H1 (cell line): ENCODE results near the gene ZNF469. TPM values are rescaled to one million over a fixed set of nuclear protein-coding genes. Genes with fewer than 3 reads are reported as not detected.

Experiments used
- CTCF ChIA-PET: fragments of 300-600 bp; sonication (Branson Sonifier 250); formaldehyde crosslinking; loops from one replicate; lab custom pipeline; 2021; ENCODE audit not compliant: partially characterized antibody; lab: Charles Lee
- POLR2A ChIA-PET: fragments of 300-600 bp; sonication (Branson Sonifier 250); formaldehyde crosslinking; loops from one replicate; lab custom pipeline; 2021; ENCODE audit warnings: inconsistent platforms; ENCODE audit not compliant: partially characterized antibody; lab: Charles Lee
- DNase-seq, 2 experiments: peaks; one replicate each; pipeline versions ENCODE4 v3.0.0 to v3.0.0-alpha.2; 2010 to 2022; ENCODE audit warnings: low spot score in 2 of 2, low read depth in 1 of 2, mixed read lengths in 1 of 2
- FAIRE-seq: peaks from 2 replicates; lab custom pipeline; 2011; peaks lifted over from hg19 to GRCh38; lab: Jason Lieb, UNC
- H2AFZ ChIP-seq: 2 replicates; pipeline ENCODE4 v1.8.1; 2012; ENCODE audit warnings: low read length, inconsistent platforms
- H2AK5ac ChIP-seq: 2 replicates; pipeline ENCODE4 v1.6.1; 2013; ENCODE audit warnings: low read depth, low read length
- H2BK120ac ChIP-seq: replicated peaks from 2 replicates; pipeline ENCODE3; 2013; ENCODE audit warnings: low read depth, low read length, inconsistent platforms
- H2BK12ac ChIP-seq: 2 replicates; pipeline ENCODE4 v1.6.1; 2013; ENCODE audit warnings: low read depth, low read length
- H2BK15ac ChIP-seq: 2 replicates; pipeline ENCODE4 v1.6.1; 2013; ENCODE audit warnings: low read length
- H2BK20ac ChIP-seq: 2 replicates; pipeline ENCODE4 v1.6.1; 2013; ENCODE audit warnings: low read length
- H2BK5ac ChIP-seq: 2 replicates; pipeline ENCODE4 v1.6.1; 2013; ENCODE audit warnings: low read depth, low read length
- H3K14ac ChIP-seq: 2 replicates; pipeline ENCODE4 v1.6.1; 2013; ENCODE audit warnings: inconsistent platforms; ENCODE audit not compliant: insufficient read length
- H3K18ac ChIP-seq: 2 replicates; pipeline ENCODE4 v1.6.1; 2013; ENCODE audit warnings: low read length; ENCODE audit errors: extremely low read depth
- H3K23ac ChIP-seq: 2 replicates; pipeline ENCODE4 v1.6.1; 2013; ENCODE audit warnings: inconsistent platforms; ENCODE audit not compliant: insufficient read length
- H3K23me2 ChIP-seq: 2 replicates; pipeline ENCODE4 v1.6.1; 2013; ENCODE audit warnings: low read depth, low read length
- H3K27ac ChIP-seq: 2 replicates; pipeline ENCODE4 v1.6.1; 2011; ENCODE audit warnings: low read depth, low read length, inconsistent platforms
- H3K27me3 ChIP-seq, 4 experiments: replicated peaks in 1 of 4; 1 replicate in 1 of 4; 2 replicates in 3 of 4; pipeline versions ENCODE4 v1.6.1 to v1.8.1; 2011 to 2013; ENCODE audit warnings: low read length in 3 of 4, mild to moderate bottlenecking in 3 of 4, inconsistent platforms in 2 of 4, mixed read lengths in 2 of 4, moderate library complexity in 1 of 4; ENCODE audit not compliant: control insufficient read depth in 3 of 4, insufficient read depth in 3 of 4; ENCODE audit errors: extremely low read depth in 1 of 4
- H3K36me3 ChIP-seq, 4 experiments: 2 replicates each; pipeline versions ENCODE4 v1.6.1 to v1.8.1; 2011 to 2013; ENCODE audit warnings: mild to moderate bottlenecking in 4 of 4, low read length in 3 of 4, moderate library complexity in 2 of 4, control low read depth in 1 of 4, inconsistent platforms in 1 of 4; ENCODE audit not compliant: insufficient read depth in 4 of 4, control insufficient read depth in 2 of 4
- H3K4ac ChIP-seq: replicated peaks from 2 replicates; pipeline ENCODE3; 2013; ENCODE audit warnings: low read length, low read depth, mixed read lengths, inconsistent platforms; ENCODE audit not compliant: insufficient read length
- H3K4me1 ChIP-seq, 4 experiments: replicated peaks in 1 of 4; 1 replicate in 1 of 4; 2 replicates in 3 of 4; pipeline versions ENCODE4 v1.6.1 to v1.8.1; 2011 to 2013; ENCODE audit warnings: low read length in 3 of 4, inconsistent platforms in 2 of 4, mixed read lengths in 1 of 4; ENCODE audit not compliant: insufficient read depth in 4 of 4, control insufficient read depth in 3 of 4
- H3K4me2 ChIP-seq, 2 experiments: 2 replicates each; pipeline versions ENCODE4 v1.6.1 to v1.8.1; 2011 to 2013; ENCODE audit warnings: low read depth in 2 of 2, low read length in 2 of 2, control low read depth in 1 of 2, inconsistent platforms in 1 of 2, mild to moderate bottlenecking in 1 of 2; ENCODE audit not compliant: insufficient read depth in 1 of 2
- H3K4me3 ChIP-seq, 4 experiments: fragments of 200-600, 300-600 bp in 1 of 4; sonication (generic), shearing (Covaris generic), sonication (Bioruptor Twin) in 1 of 4; 2 replicates each; pipeline versions ENCODE4 v1.5.1 to v1.8.1; 2011 to 2016; ENCODE audit warnings: low read length in 4 of 4, low read depth in 3 of 4, control low read depth in 2 of 4, inconsistent platforms in 2 of 4, mild to moderate bottlenecking in 2 of 4, mixed read lengths in 1 of 4, moderate library complexity in 1 of 4; ENCODE audit not compliant: insufficient read depth in 2 of 4; ENCODE audit errors: extremely low read depth in 1 of 4
- H3K56ac ChIP-seq: replicated peaks from 2 replicates; pipeline ENCODE3; 2013; ENCODE audit warnings: low read depth, mild to moderate bottlenecking, mixed read lengths, low read length, inconsistent platforms; ENCODE audit not compliant: insufficient read length
- H3K79me1 ChIP-seq: 2 replicates; pipeline ENCODE4 v1.6.1; 2013; ENCODE audit warnings: low read depth, low read length, control low read depth
- H3K79me2 ChIP-seq, 2 experiments: 2 replicates each; pipeline versions ENCODE4 v1.6.1 to v1.8.1; 2012 to 2013; ENCODE audit warnings: low read length in 2 of 2, mild to moderate bottlenecking in 2 of 2, inconsistent platforms in 1 of 2; ENCODE audit not compliant: insufficient read depth in 2 of 2, control insufficient read depth in 1 of 2
- H3K9ac ChIP-seq, 4 experiments: replicated peaks in 1 of 4; 1 replicate in 1 of 4; 2 replicates in 3 of 4; pipeline versions ENCODE4 v1.6.1 to v1.8.1; 2011 to 2013; ENCODE audit warnings: low read depth in 3 of 4, low read length in 3 of 4, control low read depth in 2 of 4, mild to moderate bottlenecking in 2 of 4, moderate library complexity in 2 of 4, inconsistent platforms in 1 of 4; ENCODE audit errors: extremely low read depth in 1 of 4
- H3K9me3 ChIP-seq, 2 experiments: 2 replicates each; pipeline versions ENCODE4 v1.6.1 to v1.8.1; 2012 to 2013; ENCODE audit warnings: mild to moderate bottlenecking in 2 of 2, moderate library complexity in 2 of 2, control low read depth in 1 of 2, inconsistent platforms in 1 of 2, low read depth in 1 of 2, low read length in 1 of 2, mixed read lengths in 1 of 2; ENCODE audit not compliant: insufficient read depth in 2 of 2
- H4K20me1 ChIP-seq, 2 experiments: replicated peaks in 1 of 2; 2 replicates each; pipeline versions ENCODE3 to v1.8.1; 2011 to 2013; ENCODE audit warnings: inconsistent platforms in 2 of 2, low read length in 2 of 2, mild to moderate bottlenecking in 1 of 2; ENCODE audit not compliant: insufficient read depth in 2 of 2, control insufficient read depth in 1 of 2
- H4K5ac ChIP-seq: 2 replicates; pipeline ENCODE4 v1.6.1; 2013; ENCODE audit warnings: low read length, low read depth, mixed read lengths, inconsistent platforms; ENCODE audit not compliant: insufficient read length
- H4K8ac ChIP-seq: 2 replicates; pipeline ENCODE4 v1.8.0; 2013; ENCODE audit warnings: mild to moderate bottlenecking, moderate library complexity, low read length, inconsistent platforms; ENCODE audit not compliant: insufficient read depth; ENCODE audit errors: extremely low read depth
- H4K91ac ChIP-seq: replicated peaks from 2 replicates; pipeline ENCODE3; 2013; ENCODE audit warnings: low read length, mixed read lengths, inconsistent platforms; ENCODE audit not compliant: insufficient read length
- BACH1 ChIP-seq: IDR thresholded peaks from 2 replicates; pipeline ENCODE4 v1.6.1; 2012; ENCODE audit warnings: low read length, improper control_type of control experiment
- CREB1 ChIP-seq: IDR thresholded peaks from 2 replicates; pipeline ENCODE4 v1.6.1; 2012; ENCODE audit warnings: inconsistent platforms
- WGBS, 2 experiments: shearing (Covaris generic) in 1 of 2; methylation state at CpG; one replicate each; pipeline versions ENCODE4 v1.1.6 to v1.1.7; 2013 to 2015; ENCODE audit warnings: low lambda C conversion rate in 2 of 2, mixed read lengths in 2 of 2, inconsistent platforms in 1 of 2, low coverage in 1 of 2, missing lambda C conversion rate in 1 of 2; ENCODE audit not compliant: insufficient replicate concordance in 2 of 2, insufficient coverage in 1 of 2, insufficient read length in 1 of 2; ENCODE audit errors: extremely low coverage in 1 of 2, missing lambda C conversion rate in 1 of 2; 5-methylcytosine and 5-hydroxymethylcytosine counted together
- polyA plus RNA-seq, 7 experiments: library from polyadenylated mRNA; depleted of rRNA in 3 of 7; stranded (reverse) in 5 of 7; unstranded in 2 of 7; fragments of >200 nt in 5 of 7; fragments of 200-250 nt in 2 of 7; gene quantifications; 1 replicate in 5 of 7; 2 replicates in 1 of 7; 4 replicates in 1 of 7; pipeline versions ENCODE4 v1.2.1 to v1.2.3, GENCODE V29; 2011 to 2013; ENCODE audit warnings: missing spikeins in 2 of 7, mixed read lengths in 2 of 7
- total RNA-seq: library from RNA; stranded (reverse); fragmentation: NEBNext Ultra II Directional; extraction: Animal tissue kit (Norgen Biotek cat#: 25700); gene quantifications from 2 replicates; pipeline ENCODE4 v1.2.1, GENCODE V29; 2021

The ZNF469 gene
- total and polyA plus RNA-seq, 2 of the 8 experiments (the other 6 are each of a cell fraction or from before 2014, with no cell fraction given) = 0.30 to 1.8 TPM

GRCh38 chr16:88393034-88393433, 10.3 kb downstream of the ZNF469 start:
- Histone ChIP-seq H3K27ac (no peak overlapping the region), H3K79me1 (no peaks in the 10 kb centered on the region), H3K18ac (no peak overlapping the region), H2BK120ac (no peak overlapping the region), H3K56ac (no peak overlapping the region), H3K9ac (no peak overlapping the region), H3K79me2 (no peaks in the 10 kb centered on the region), H4K91ac (no peak overlapping the region), H2BK12ac (no peak overlapping the region), H2AK5ac (no peak overlapping the region), H2BK15ac (no peak overlapping the region), H3K4me3 (no peak overlapping the region), H4K20me1 (peaks cover 0 to 4% of the 10 kb centered on the region in 2 experiments), H3K4me2 (no peak overlapping the region)
- POLR2A ChIA-PET = no interaction called here
- WGBS, 2 experiments = 90% methylated on average over 24 of the region's 24 CpGs; no CpG with 5 or more reads in 1 of the 2 experiments
- no peak for FAIRE-seq
- CTCF ChIA-PET = interaction anchor here (0.7 kb wide), 1 partner anchor 10 kb away, joined by 3 read pairs; no protein-coding TSS in a partner anchor
- DNase-seq = no peak
- no peak for TF ChIP-seq BACH1
- no peak for TF ChIP-seq CREB1
- TF ChIP-seq, all 59 proteins: peak for 0
- no peak overlapping the region for H2BK20ac ChIP-seq
- H3K36me3 ChIP-seq = no peaks in the 10 kb centered on the region
- H4K8ac ChIP-seq = no peak overlapping the region
- H3K14ac ChIP-seq = no peak overlapping the region
- peaks cover 2% of the 10 kb centered on the region; the same call in 1 of the 2 replicates for H3K23me2 ChIP-seq
- H3K9me3 ChIP-seq = peaks cover 1 to 7% of the 10 kb centered on the region in 2 experiments; a peak in 2 of 4 replicates
- H3K27me3 ChIP-seq = 0 out of 7 replicates have a peak, but pooled peaks cover 0 to 2% (median 0%) of the 10 kb centered on the region in 4 experiments
- no peak overlapping the region for H2BK5ac ChIP-seq
- H3K4me1 ChIP-seq = no peaks in the 10 kb centered on the region
- H3K23ac ChIP-seq = no peak overlapping the region
- no peak overlapping the region for H2AFZ ChIP-seq
- H4K5ac ChIP-seq = no peak overlapping the region
- H3K4ac ChIP-seq = no peak overlapping the region
